ENCODE measurements around the gene AFF1.
"Not testable (repeated sequence)": the region's sequence is repeated elsewhere in the genome, so short reads cannot be mapped to it uniquely, and the experiment has no call there.

Gene AFF1

DNA sequence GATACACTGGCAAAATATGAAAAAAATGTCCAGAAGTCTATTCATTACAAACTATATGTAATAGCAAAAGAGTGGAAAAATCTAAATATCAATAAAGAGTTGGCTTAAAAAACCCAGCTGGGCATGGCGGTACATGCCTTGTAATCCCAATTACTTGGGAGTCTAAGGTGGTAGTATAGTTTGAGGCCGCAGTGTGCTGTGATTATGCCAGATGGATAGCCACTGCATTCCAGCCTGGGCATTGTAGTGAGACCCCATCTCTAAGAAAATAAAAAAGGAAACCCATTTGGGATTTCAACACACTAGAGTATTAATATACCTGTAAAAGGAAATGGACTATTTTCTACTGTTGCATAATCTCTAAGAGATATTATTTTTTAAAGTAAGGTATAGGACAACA is 45.4 kb downstream of the AFF1 start:
- no peak overlapping the region for H3K4me3 ChIP-seq (ENCODE audit: low read length)
- DNase-seq (ENCODE audit: low read depth): no peak
- TF ChIP-seq, protein P1, sequence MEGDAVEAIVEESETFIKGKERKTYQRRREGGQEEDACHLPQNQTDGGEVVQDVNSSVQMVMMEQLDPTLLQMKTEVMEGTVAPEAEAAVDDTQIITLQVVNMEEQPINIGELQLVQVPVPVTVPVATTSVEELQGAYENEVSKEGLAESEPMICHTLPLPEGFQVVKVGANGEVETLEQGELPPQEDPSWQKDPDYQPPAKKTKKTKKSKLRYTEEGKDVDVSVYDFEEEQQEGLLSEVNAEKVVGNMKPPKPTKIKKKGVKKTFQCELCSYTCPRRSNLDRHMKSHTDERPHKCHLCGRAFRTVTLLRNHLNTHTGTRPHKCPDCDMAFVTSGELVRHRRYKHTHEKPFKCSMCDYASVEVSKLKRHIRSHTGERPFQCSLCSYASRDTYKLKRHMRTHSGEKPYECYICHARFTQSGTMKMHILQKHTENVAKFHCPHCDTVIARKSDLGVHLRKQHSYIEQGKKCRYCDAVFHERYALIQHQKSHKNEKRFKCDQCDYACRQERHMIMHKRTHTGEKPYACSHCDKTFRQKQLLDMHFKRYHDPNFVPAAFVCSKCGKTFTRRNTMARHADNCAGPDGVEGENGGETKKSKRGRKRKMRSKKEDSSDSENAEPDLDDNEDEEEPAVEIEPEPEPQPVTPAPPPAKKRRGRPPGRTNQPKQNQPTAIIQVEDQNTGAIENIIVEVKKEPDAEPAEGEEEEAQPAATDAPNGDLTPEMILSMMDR (conservative IDR thresholded peaks at IDR 0.05; ENCODE audit: low read depth, low read length): no peak

DNA sequence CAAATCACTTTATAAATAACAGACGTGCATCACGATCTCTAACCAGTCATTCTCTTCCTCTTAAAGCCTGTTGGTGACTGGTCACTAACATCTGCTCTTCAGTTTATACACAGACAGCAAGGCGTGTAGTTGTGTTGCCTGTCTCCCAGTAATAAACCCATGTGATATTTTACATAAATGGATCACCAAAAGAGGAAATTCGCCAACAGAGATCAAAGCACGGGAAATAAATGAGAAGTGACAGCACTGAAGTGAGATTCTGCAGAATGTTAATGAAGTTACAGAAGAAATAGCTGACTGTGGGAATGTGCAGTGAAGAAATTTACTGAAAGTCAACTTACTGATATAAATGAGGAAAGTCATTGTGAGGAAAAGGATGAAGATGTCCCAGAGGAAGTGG is 47.0 kb downstream of the AFF1 start:
- H3K4me3 ChIP-seq (ENCODE audit: low read length): no peak overlapping the region
- no peak for DNase-seq (ENCODE audit: low read depth)
- TF ChIP-seq, protein P1 (conservative IDR thresholded peaks at IDR 0.05; ENCODE audit: low read depth, low read length): no peak

DNA sequence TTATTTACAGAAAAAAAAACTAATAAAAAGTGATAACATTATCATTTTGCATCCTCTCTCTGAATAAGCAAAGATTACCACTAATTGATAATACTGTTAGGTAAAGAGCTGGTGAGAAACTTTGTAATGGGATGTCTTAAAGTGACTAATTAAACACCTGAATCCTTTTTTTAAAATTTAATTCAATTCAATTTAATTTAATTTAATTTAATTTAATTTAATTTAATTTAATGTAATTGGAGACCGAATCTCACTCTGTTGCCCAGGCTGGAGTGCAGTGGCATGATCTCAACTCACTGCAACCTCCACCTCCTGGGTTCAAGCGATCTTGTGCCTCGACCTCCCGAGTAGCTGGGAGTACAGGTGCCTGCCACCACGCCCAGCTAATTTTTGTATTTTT is 51.0 kb downstream of the AFF1 start:
- not testable (repeated sequence) for H3K4me3 ChIP-seq (ENCODE audit: low read length); DNase-seq (ENCODE audit: low read depth)

DNA sequence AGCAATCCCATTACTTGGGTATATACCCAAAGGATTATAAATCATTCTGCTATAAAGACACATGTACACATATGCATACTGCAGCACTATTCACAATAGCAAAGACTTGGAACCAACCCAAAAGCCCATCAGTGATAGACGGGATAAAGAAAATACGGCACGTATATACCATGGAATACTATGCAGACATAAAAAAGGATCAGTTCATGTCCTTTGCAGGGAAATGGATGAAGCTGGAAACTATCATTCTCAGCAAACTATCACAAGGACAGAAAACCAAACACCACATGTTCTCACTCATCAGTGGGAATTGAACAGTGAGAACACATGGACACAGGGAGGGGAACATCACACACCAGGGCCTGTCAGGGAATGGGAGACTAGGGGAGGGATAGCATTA is 54.8 kb downstream of the AFF1 start:
- not testable (repeated sequence) for H3K4me3 ChIP-seq (ENCODE audit: low read length); DNase-seq (ENCODE audit: low read depth)

DNA sequence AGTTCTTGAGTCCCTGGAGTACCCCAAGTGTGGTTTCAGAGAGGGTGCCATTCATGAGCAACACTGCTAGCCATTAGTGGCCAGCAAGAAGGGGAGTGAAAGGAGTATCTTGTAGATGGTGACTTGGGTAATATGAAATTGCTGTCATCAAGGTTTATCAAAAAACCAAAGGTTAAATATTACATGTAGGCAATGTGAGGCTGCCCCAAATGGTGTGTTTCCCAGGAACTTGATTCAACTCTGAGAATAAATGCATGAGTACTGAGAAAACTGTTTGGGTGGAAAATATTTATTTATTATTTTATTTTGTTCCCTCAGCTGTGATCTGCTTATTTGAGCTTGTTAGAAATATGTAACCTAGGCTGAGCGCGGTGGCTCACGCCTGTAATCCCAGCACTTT is 55.7 kb downstream of the AFF1 start:
- TF ChIP-seq, protein P1 (conservative IDR thresholded peaks at IDR 0.05; ENCODE audit: low read depth, low read length): no peak
- no peak for DNase-seq (ENCODE audit: low read depth)
- H3K4me3 ChIP-seq (ENCODE audit: low read length): no peak overlapping the region

DNA sequence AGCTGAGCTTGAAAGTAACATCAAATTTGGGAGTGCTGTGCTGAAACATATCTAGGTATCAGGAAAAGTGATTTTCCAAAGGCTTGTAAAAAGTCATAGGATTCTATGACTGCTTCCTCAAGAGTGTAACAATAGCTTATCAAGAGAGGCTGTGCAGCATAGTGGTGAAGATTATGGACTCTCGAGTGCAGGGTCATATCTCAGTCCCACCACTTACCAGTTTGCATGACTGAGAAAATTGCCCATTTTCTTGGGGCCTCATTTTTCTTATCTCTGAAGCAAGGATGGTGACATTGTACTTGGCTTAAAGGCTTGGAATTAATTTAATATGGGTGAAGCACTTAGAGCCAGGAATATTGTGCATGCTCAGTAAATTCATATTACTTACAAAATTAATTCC is 57.2 kb downstream of the AFF1 start:
- TF ChIP-seq, protein P1 (conservative IDR thresholded peaks at IDR 0.05; ENCODE audit: low read depth, low read length): no peak
- DNase-seq (ENCODE audit: low read depth): no peak
- H3K4me3 ChIP-seq (ENCODE audit: low read length): no peak overlapping the region

DNA sequence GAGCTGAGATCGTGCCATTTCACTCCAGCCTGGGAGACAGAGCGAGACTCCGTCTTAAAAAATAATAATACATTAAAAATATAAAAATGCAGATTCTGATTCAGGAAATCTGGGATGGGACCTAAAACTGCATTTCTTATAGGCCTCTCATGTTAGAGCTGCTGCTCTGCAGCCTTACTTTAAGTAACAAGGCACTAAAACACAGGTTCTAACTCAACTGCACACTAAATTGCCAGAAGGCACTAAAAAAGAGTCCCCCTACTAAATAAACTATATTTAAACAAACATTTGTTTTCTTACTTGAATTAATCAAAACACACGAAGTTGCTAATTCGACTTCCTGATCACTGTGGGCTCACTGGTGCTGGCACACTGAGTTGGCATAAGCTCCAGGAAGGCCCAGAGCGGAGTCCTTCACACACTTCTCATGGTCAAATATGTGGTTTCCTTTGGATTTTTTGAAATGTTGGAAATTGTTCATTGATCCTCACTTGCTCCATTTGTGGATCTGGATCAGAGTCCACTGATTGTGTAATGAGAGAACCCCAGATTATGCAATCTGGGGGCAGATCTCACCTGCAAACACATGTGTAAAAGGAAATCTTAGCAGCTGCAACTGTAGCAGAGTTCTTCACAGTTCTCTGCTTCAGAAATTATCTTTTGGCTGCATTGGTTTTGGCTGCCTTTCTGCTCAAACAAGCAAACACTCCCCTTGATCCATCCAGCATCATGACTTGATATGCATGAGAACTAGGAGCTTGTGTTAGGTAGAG is 59.3 kb downstream of the AFF1 start:
- no peak overlapping the region for H3K4me3 ChIP-seq (ENCODE audit: low read length)
- TF ChIP-seq, protein P1 (conservative IDR thresholded peaks at IDR 0.05; ENCODE audit: low read depth, low read length): no peak
- DNase-seq (ENCODE audit: low read depth): no peak

DNA sequence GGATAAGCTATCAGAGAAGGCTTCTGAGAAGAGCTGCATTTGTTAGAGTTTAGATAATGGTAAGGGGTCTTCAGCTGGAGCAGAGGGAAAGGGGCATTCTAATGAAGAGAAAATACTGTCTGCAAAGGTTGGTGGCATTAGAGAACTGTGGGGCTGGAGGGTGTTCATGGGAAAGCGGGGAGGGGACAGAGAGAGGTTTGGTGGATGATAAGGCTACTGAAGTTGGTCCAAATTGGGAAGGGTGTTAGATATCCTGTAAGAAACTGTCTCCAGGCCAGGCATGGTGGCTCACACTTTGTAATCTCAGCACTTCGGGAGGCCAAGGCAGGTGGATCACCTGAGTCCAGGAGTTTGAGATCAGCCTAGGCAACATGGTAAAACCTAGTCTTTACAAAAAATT is 59.9 kb downstream of the AFF1 start:
- TF ChIP-seq, protein P1 (conservative IDR thresholded peaks at IDR 0.05; ENCODE audit: low read depth, low read length): no peak
- DNase-seq (ENCODE audit: low read depth): no peak
- no peak overlapping the region for H3K4me3 ChIP-seq (ENCODE audit: low read length)

DNA sequence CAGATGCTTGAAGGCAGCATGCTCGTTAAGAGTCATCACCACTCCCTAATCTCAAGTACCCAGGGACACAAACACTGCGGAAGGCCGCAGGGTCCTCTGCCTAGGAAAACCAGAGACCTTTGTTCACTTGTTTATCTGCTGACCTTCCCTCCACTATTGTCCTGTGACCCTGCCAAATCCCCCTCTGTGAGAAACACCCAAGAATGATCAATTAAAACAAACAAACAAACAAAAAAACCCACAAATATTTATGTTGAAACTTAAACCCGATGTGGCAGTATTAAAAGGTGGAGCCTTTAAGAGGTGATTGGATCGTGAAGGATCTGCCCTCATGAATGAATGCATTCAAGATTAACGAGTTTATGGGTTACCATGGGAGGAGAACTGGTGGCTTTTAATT is 61.7 kb downstream of the AFF1 start:
- not testable (repeated sequence) for H3K4me3 ChIP-seq (ENCODE audit: low read length); DNase-seq (ENCODE audit: low read depth)
